Thyroid gland (tissue), 4 donors: ENCODE results near the gene ZNF382.

ENCODE experiments used
- CTCF ChIP-seq, 6 experiments: fragments of 200-600 bp in 3 of 6; fragments of 450-650 bp in 3 of 6; sonication (generic) in 3 of 6; IDR thresholded peaks; one replicate each; pipeline ENCODE4 v1.5.1; 2016 to 2019; ENCODE audit warnings: antibody characterized with exemption in 6 of 6, mild to moderate bottlenecking in 2 of 6, inconsistent platforms in 1 of 6, moderate library complexity in 1 of 6
- POLR2A ChIP-seq, 2 donors: fragments of 450-650 bp; IDR thresholded peaks; one replicate each; pipeline ENCODE4 v1.6.1; 2017; ENCODE audit warnings: antibody characterized with exemption in 2 of 2, mild to moderate bottlenecking in 2 of 2, moderate library complexity in 1 of 2

- TF ChIP-seq CTCF (IDR thresholded peaks at IDR 0.05): no peak
- no peak for TF ChIP-seq POLR2A (IDR thresholded peaks at IDR 0.05)
Measured at GRCh38 chr19:36646746-36647145, 41.6 kb downstream of the ZNF382 start.
